GM19351 (cell line): ENCODE results near the gene MPG.

ENCODE experiments used
- ATAC-seq: cut with Tn5 transposase; IDR thresholded peaks from one replicate; pipeline ENCODE4 v1.9.1; 2021; ENCODE audit warnings: mild to moderate bottlenecking, moderate library complexity; ENCODE audit not compliant: unreplicated experiment

Gene MPG

GRCh38 chr16:50769-51591 is 27.0 kb upstream of the MPG start:
- ATAC-seq, result no peak

- peak; percentile 93 for ATAC-seq
These were observed 24.4 kb upstream of the MPG start, which contains the start of the genes POLR3K and SNRNP25 for GRCh38 chr16:53346-54236. POLR3K (minus strand) TSS chr16:53608; CDS start chr16:53586, 22 bp downstream. SNRNP25 (plus strand) TSS chr16:53828; CDS start chr16:54017, 189 bp downstream.

GRCh38 chr16:54237-54581 is 23.8 kb upstream of the MPG start:
- no peak for ATAC-seq

- no peak for ATAC-seq
These were observed 22.4 kb upstream of the MPG start for GRCh38 chr16:55571-56136.

GRCh38 chr16:56231-56927 is 21.6 kb upstream of the MPG start:
- ATAC-seq, result no peak

GRCh38 chr16:57711-58110 is 20.3 kb upstream of the MPG start:
- ATAC-seq, result no peak

GRCh38 chr16:58491-59439 is 19.3 kb upstream of the MPG start:
- no peak for ATAC-seq

- no peak for ATAC-seq
These were observed 18.5 kb upstream of the MPG start for GRCh38 chr16:59440-60059.

- ATAC-seq, result no peak
These were observed 17.9 kb upstream of the MPG start for GRCh38 chr16:60166-60565.

- no peak for ATAC-seq
These were observed 16.8 kb upstream of the MPG start for GRCh38 chr16:60929-61878.

GRCh38 chr16:61879-62281 is 16.1 kb upstream of the MPG start:
- ATAC-seq, result no peak

GRCh38 chr16:62283-62967 is 15.6 kb upstream of the MPG start:
- ATAC-seq, result no peak

- no peak for ATAC-seq
These were observed 15.0 kb upstream of the MPG start for GRCh38 chr16:62968-63391.

- no peak for ATAC-seq
These were observed 14.6 kb upstream of the MPG start for GRCh38 chr16:63466-63865.

- ATAC-seq, result no peak
These were observed 13.8 kb upstream of the MPG start for GRCh38 chr16:63998-64913.

GRCh38 chr16:64914-65255 is 13.1 kb upstream of the MPG start:
- no peak for ATAC-seq

GRCh38 chr16:65745-66144 is 12.3 kb upstream of the MPG start:
- ATAC-seq, result peak; percentile 51
